ENCODE data around the gene SLC34A3.

Gene SLC34A3

GRCh38 chr9:137243626-137244485 lies 13.2 kb downstream of the SLC34A3 start:
- H3K9me3 ChIP-seq (ENCODE audit: control insufficient read depth, insufficient read depth, low read length), result no peaks in the 10 kb centered on the region
- peaks cover 5% of the 10 kb centered on the region for H3K4me1 ChIP-seq (ENCODE audit: control insufficient read depth, insufficient read depth, low read length)
- H3K4me3 ChIP-seq (ENCODE audit: low read depth, low read length), result no peak overlapping the region
- no peak overlapping the region for H3K9ac ChIP-seq (ENCODE audit: low read depth, low read length)
- no peaks in the 10 kb centered on the region for H3K27me3 ChIP-seq (ENCODE audit: control insufficient read depth, insufficient read depth, low read length)
- peaks cover 19% of the 10 kb centered on the region for H3K36me3 ChIP-seq (ENCODE audit: control insufficient read depth, insufficient read depth, low read length)

GRCh38 chr9:137244486-137245449 lies 14.1 kb downstream of the SLC34A3 start:
- Histone ChIP-seq H3K4me3 (ENCODE audit: low read depth, low read length) (no peak overlapping the region), H3K27me3 (ENCODE audit: control insufficient read depth, insufficient read depth, low read length) (no peaks in the 10 kb centered on the region), H3K36me3 (ENCODE audit: control insufficient read depth, insufficient read depth, low read length) (peaks cover 19% of the 10 kb centered on the region), H3K9me3 (ENCODE audit: control insufficient read depth, insufficient read depth, low read length) (no peaks in the 10 kb centered on the region), H3K4me1 (ENCODE audit: control insufficient read depth, insufficient read depth, low read length) (peaks cover 5% of the 10 kb centered on the region), H3K9ac (ENCODE audit: low read depth, low read length) (no peak overlapping the region)

GRCh38 chr9:137245450-137246421 lies 15.0 kb downstream of the SLC34A3 start:
- Histone ChIP-seq H3K4me3 (ENCODE audit: low read depth, low read length) (no peak overlapping the region), H3K36me3 (ENCODE audit: control insufficient read depth, insufficient read depth, low read length) (peaks cover 19% of the 10 kb centered on the region), H3K27me3 (ENCODE audit: control insufficient read depth, insufficient read depth, low read length) (no peaks in the 10 kb centered on the region), H3K9ac (ENCODE audit: low read depth, low read length) (no peak overlapping the region), H3K4me1 (ENCODE audit: control insufficient read depth, insufficient read depth, low read length) (peaks cover 5% of the 10 kb centered on the region), H3K9me3 (ENCODE audit: control insufficient read depth, insufficient read depth, low read length) (no peaks in the 10 kb centered on the region)

- H3K27me3 ChIP-seq (ENCODE audit: control insufficient read depth, insufficient read depth, low read length), result no peaks in the 10 kb centered on the region
- H3K36me3 ChIP-seq (ENCODE audit: control insufficient read depth, insufficient read depth, low read length), result peaks cover 14% of the 10 kb centered on the region
- no peaks in the 10 kb centered on the region for H3K9me3 ChIP-seq (ENCODE audit: control insufficient read depth, insufficient read depth, low read length)
- H3K9ac ChIP-seq (ENCODE audit: low read depth, low read length), result no peak overlapping the region
- H3K4me3 ChIP-seq (ENCODE audit: low read depth, low read length), result no peak overlapping the region
- H3K4me1 ChIP-seq (ENCODE audit: control insufficient read depth, insufficient read depth, low read length), result peaks cover 5% of the 10 kb centered on the region
These were observed 16.6 kb downstream of the SLC34A3 start for GRCh38 chr9:137247135-137247915.

DNA sequence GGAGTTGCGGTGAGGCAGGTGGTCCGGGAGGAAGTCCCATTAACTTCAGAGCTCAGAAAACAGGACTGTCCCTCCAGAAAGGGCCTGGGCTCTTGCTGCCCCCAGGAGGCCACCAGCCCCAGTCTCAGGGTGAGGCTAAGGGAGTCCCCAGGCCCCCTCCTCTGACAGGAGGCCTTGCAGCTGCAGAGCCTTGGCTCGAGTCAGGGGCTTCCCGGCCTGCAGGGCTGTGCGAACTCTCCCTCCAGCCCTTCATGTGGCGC lies 17.1 kb downstream of the SLC34A3 start:
- Histone ChIP-seq H3K4me3 (ENCODE audit: low read depth, low read length) (no peak overlapping the region), H3K9ac (ENCODE audit: low read depth, low read length) (no peak overlapping the region)

DNA sequence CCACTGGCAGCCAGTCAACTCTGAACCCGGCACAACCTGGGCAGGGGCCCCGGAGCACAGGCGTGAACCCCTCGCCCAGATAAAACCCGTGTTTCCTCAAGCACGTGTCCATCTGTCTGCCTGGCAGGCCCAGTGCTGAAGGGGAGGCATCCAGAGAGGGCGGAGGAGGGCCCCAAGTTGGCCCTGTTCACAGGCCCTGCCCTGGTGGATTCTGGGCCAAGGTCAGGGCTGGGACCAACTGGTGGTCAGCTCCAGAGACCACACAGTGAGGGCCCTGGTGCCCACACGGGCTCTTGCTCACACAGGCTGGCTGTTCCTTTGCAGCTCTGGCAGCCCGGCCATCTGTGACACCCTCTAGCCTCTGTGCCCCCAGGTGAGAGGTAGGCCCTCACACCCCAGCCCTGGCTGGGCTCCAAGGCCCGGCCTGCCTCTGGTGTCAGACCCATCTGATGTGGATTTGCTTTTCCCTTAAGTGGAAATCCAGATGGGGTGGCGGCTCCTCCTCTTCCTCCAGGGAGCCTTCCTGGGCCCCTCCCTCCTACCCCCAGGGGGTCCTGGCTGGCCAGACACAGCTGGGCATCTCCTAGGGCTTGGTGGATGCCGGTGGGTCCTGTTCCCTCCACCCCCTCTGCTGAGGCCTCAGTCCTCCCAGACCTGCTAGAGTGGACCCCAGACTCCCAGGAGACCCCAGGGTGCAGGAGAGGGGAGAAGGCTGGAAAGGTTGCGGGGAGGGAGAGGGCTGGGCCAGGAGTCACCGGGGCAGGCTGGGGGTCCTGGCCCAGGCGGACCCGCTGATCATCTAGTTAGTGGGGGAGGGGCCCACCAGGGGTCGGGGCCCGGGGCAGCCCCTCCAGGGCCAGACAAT lies 19.9 kb downstream of the SLC34A3 start:
- no peaks in the 10 kb centered on the region for H3K27me3 ChIP-seq (ENCODE audit: control insufficient read depth, insufficient read depth, low read length)
- no peaks in the 10 kb centered on the region for H3K36me3 ChIP-seq (ENCODE audit: control insufficient read depth, insufficient read depth, low read length)
- H3K4me3 ChIP-seq (ENCODE audit: low read depth, low read length), result no peak overlapping the region
- no peaks in the 10 kb centered on the region for H3K9me3 ChIP-seq (ENCODE audit: control insufficient read depth, insufficient read depth, low read length)
- H3K4me1 ChIP-seq (ENCODE audit: control insufficient read depth, insufficient read depth, low read length), result peaks cover 4% of the 10 kb centered on the region
- no peak overlapping the region for H3K9ac ChIP-seq (ENCODE audit: low read depth, low read length)

More for the DNA sequence above, 17.1 kb downstream of the SLC34A3 start:
- Histone ChIP-seq H3K36me3 (ENCODE audit: control insufficient read depth, insufficient read depth, low read length) (peaks cover 9% of the 10 kb centered on the region), H3K4me1 (ENCODE audit: control insufficient read depth, insufficient read depth, low read length) (peaks cover 5% of the 10 kb centered on the region), H3K9me3 (ENCODE audit: control insufficient read depth, insufficient read depth, low read length) (no peaks in the 10 kb centered on the region), H3K27me3 (ENCODE audit: control insufficient read depth, insufficient read depth, low read length) (no peaks in the 10 kb centered on the region)

GRCh38 chr9:137251194-137251461 lies 20.4 kb downstream of the SLC34A3 start, which contains the start of gene STPG3:
Gene STPG3 (plus strand): TSS chr9:137251286. CDS start chr9:137251287, 1 bp downstream.
- no peak within 1 kb of the TSS for H3K4me3 ChIP-seq (ENCODE audit: low read depth, low read length)
- H3K9ac ChIP-seq (ENCODE audit: low read depth, low read length), result peak within 1 kb of the TSS; percentile 24
- H3K27me3 ChIP-seq (ENCODE audit: control insufficient read depth, insufficient read depth, low read length), result no peaks in the 10 kb centered on the region
- H3K4me1 ChIP-seq (ENCODE audit: control insufficient read depth, insufficient read depth, low read length), result peaks cover 4% of the 10 kb centered on the region
- no peaks in the 10 kb centered on the region for H3K36me3 ChIP-seq (ENCODE audit: control insufficient read depth, insufficient read depth, low read length)
- no peaks in the 10 kb centered on the region for H3K9me3 ChIP-seq (ENCODE audit: control insufficient read depth, insufficient read depth, low read length)

DNA sequence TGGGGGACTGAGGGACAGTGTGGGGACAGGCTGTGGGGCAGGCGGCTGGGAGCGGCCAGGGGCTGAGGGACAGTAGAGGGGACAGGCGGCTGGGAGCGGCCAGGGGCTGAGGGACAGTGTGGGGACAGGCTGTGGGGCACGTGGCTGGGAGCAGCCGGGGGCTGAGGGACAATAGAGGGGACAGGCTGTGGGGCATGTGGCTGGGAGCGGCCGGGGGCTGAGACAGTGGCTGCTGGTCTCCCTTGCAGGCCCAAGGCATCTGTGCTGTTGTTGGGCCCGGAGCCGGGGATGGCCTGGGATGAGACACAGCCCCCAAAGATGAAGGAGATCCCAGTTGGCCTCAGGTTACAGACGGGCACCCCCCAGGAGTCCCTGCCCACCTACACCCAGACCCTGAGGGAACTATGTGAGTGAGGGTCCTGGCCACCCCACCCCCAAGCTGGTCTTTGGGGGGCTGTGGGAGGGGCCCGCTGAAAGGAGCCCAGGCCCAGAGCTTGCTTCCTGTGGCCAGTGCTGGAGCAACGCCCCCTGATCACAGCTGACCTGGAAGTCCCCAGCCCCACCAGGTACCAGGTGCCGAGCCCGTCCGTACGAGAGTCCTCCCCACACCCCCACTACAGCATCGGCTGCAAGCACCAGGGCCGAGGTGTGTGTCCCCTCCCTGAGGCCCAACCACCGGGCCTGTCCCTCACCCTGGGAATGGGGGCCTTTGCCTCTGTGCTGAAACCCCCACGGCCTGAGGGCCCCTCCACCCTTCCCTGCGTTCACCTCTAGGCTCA lies 21.0 kb downstream of the SLC34A3 start:
- Histone ChIP-seq H3K36me3 (ENCODE audit: control insufficient read depth, insufficient read depth, low read length) (peaks cover 5% of the 10 kb centered on the region), H3K4me1 (ENCODE audit: control insufficient read depth, insufficient read depth, low read length) (peaks cover 4% of the 10 kb centered on the region), H3K27me3 (ENCODE audit: control insufficient read depth, insufficient read depth, low read length) (no peaks in the 10 kb centered on the region), H3K9me3 (ENCODE audit: control insufficient read depth, insufficient read depth, low read length) (no peaks in the 10 kb centered on the region), H3K4me3 (ENCODE audit: low read depth, low read length) (no peak overlapping the region), H3K9ac (ENCODE audit: low read depth, low read length) (peak overlapping the region; percentile 24)

GRCh38 chr9:137252555-137253506 lies 22.1 kb downstream of the SLC34A3 start:
- Histone ChIP-seq H3K4me1 (ENCODE audit: control insufficient read depth, insufficient read depth, low read length) (peaks cover 4% of the 10 kb centered on the region), H3K9ac (ENCODE audit: low read depth, low read length) (no peak overlapping the region), H3K36me3 (ENCODE audit: control insufficient read depth, insufficient read depth, low read length) (peaks cover 8% of the 10 kb centered on the region), H3K9me3 (ENCODE audit: control insufficient read depth, insufficient read depth, low read length) (no peaks in the 10 kb centered on the region), H3K4me3 (ENCODE audit: low read depth, low read length) (no peak overlapping the region), H3K27me3 (ENCODE audit: control insufficient read depth, insufficient read depth, low read length) (no peaks in the 10 kb centered on the region)
